NCI-H2196 (cell line): Measurements from ENCODE around the gene GPR137B.
A peak's percentile ranks its signal among the peaks of the same experiment; 100 is the strongest.

Source experiments
- DNase-seq: peaks from one replicate; lab custom pipeline; 2025; ENCODE audit not compliant: unreplicated experiment; lab: John Stamatoyannopoulos, UW

Gene GPR137B

GRCh38 chr1:236142253-236143103 is at the start of gene GPR137B:
TSS of gene GPR137B (plus strand) at chr1:236142539. CDS start at chr1:236142623, 84 bp downstream.
- DNase-seq: peak; percentile 38

GRCh38 chr1:236092899-236093298 is 49.4 kb upstream of the GPR137B start:
- no peak for DNase-seq

- no peak for DNase-seq
Measured at GRCh38 chr1:236095705-236096520, 46.4 kb upstream of the GPR137B start.

GRCh38 chr1:236096660-236097482 is 45.5 kb upstream of the GPR137B start:
- DNase-seq: peak; percentile 8

GRCh38 chr1:236098267-236098666 is 44.1 kb upstream of the GPR137B start:
- DNase-seq: no peak

GRCh38 chr1:236099355-236099974 is 42.9 kb upstream of the GPR137B start:
- DNase-seq: no peak

GRCh38 chr1:236100799-236101198 is 41.5 kb upstream of the GPR137B start:
- no peak for DNase-seq

GRCh38 chr1:236101233-236102200 is 40.8 kb upstream of the GPR137B start:
- DNase-seq: no peak

- DNase-seq: no peak
Measured at GRCh38 chr1:236102611-236103010, 39.7 kb upstream of the GPR137B start.

GRCh38 chr1:236103059-236103458 is 39.3 kb upstream of the GPR137B start:
- no peak for DNase-seq

- peak; percentile 41 for DNase-seq
Measured at GRCh38 chr1:236103646-236104218, 38.6 kb upstream of the GPR137B start.

GRCh38 chr1:236107121-236107907 is 35.0 kb upstream of the GPR137B start:
- DNase-seq: no peak

GRCh38 chr1:236108027-236108648 is 34.2 kb upstream of the GPR137B start:
- no peak for DNase-seq

- DNase-seq: no peak
Measured at GRCh38 chr1:236110137-236110536, 32.2 kb upstream of the GPR137B start.

GRCh38 chr1:236111527-236112331 is 30.6 kb upstream of the GPR137B start:
- no peak for DNase-seq

GRCh38 chr1:236112332-236112627 is 30.1 kb upstream of the GPR137B start:
- no peak for DNase-seq

GRCh38 chr1:236113324-236114032 is 28.9 kb upstream of the GPR137B start:
- DNase-seq: no peak
